WTC11 (cell line): Measurements from ENCODE around the gene PTGER3. TPM values are rescaled to one million over a fixed set of nuclear protein-coding genes. Genes with fewer than 3 reads are reported as not detected.

Experiments
- ATAC-seq: fragments of 200-7000 bp; cut with Tn5 transposase; 2 replicates; pipeline ENCODE4 v1.10.0; 2021; ENCODE audit warnings: mild to moderate bottlenecking, moderate library complexity
- CTCF ChIA-PET: fragments of 300-600 bp; sonication (Branson Sonifier 250); formaldehyde crosslinking; loops from one replicate; lab custom pipeline; 2021; ENCODE audit warnings: antibody characterized with exemption; lab: Charles Lee
- POLR2A ChIA-PET: fragments of 350-600 bp; sonication (Branson Sonifier 250); formaldehyde crosslinking; loops from one replicate; lab custom pipeline; 2021; ENCODE audit warnings: antibody characterized with exemption; lab: Charles Lee
- DNase-seq: peaks from one replicate; pipeline ENCODE4 v3.0.0; 2021; ENCODE audit warnings: low spot score
- H3K27ac Mint-ChIP-seq: 2 replicates; pipeline ENCODE4 v1.8.0; 2021; ENCODE audit warnings: mixed read lengths
- H3K27me3 Mint-ChIP-seq: 2 replicates; pipeline ENCODE4 v1.8.0; 2021; ENCODE audit warnings: low read depth, mild to moderate bottlenecking, moderate library complexity, mixed read lengths
- H3K36me3 Mint-ChIP-seq: 2 replicates; pipeline ENCODE4 v1.8.0; 2021; ENCODE audit warnings: mixed read lengths
- H3K4me1 Mint-ChIP-seq: 2 replicates; pipeline ENCODE4 v1.8.0; 2022; ENCODE audit warnings: mixed read lengths
- H3K4me3 Mint-ChIP-seq: 2 replicates; pipeline ENCODE4 v1.8.0; 2021; ENCODE audit warnings: mild to moderate bottlenecking, moderate library complexity, mixed read lengths
- H3K9me3 Mint-ChIP-seq: 2 replicates; pipeline ENCODE4 v1.8.0; 2021; ENCODE audit warnings: mixed read lengths
- AFF4 ChIP-seq: sonication (generic); formaldehyde crosslinking; IDR thresholded peaks from 2 replicates; pipeline ENCODE4 v1.8.1; 2023; ENCODE audit warnings: mild to moderate bottlenecking, missing genetic modification reagents, borderline replicate concordance
- ATF1 ChIP-seq: sonication (generic); formaldehyde crosslinking; IDR thresholded peaks from 2 replicates; pipeline ENCODE4 v1.8.1; 2023; ENCODE audit warnings: mild to moderate bottlenecking, moderate library complexity, missing genetic modification reagents
- CDX4 ChIP-seq: fragments of 250-450 bp; sonication (Bioruptor Pico); IDR thresholded peaks from 2 replicates; pipeline ENCODE4 v1.9.0; 2021; ENCODE audit warnings: moderate library complexity, mild to moderate bottlenecking, inconsistent platforms, borderline replicate concordance
- ESRRA ChIP-seq: sonication (generic); formaldehyde crosslinking; IDR thresholded peaks from 2 replicates; pipeline ENCODE4 v1.8.1; 2022; ENCODE audit warnings: mild to moderate bottlenecking, missing genetic modification reagents, borderline replicate concordance
- HMGA2 ChIP-seq: fragments of 250-450 bp; sonication (Bioruptor Pico); IDR thresholded peaks from 2 replicates; pipeline ENCODE4 v1.4.0; 2021; ENCODE audit warnings: mild to moderate bottlenecking, moderate library complexity
- NR2C2 ChIP-seq: sonication (generic); formaldehyde crosslinking; IDR thresholded peaks from 2 replicates; pipeline ENCODE4 v1.8.0; 2022; ENCODE audit warnings: mild to moderate bottlenecking, missing genetic modification reagents
- SMAD4 ChIP-seq: sonication (generic); formaldehyde crosslinking; IDR thresholded peaks from 2 replicates; pipeline ENCODE4 v1.8.0; 2022; ENCODE audit warnings: mild to moderate bottlenecking, missing genetic modification reagents
- SOX15 ChIP-seq: fragments of 250-450 bp; sonication (Bioruptor Pico); IDR thresholded peaks from 2 replicates; pipeline ENCODE4 v1.9.0; 2021; ENCODE audit warnings: mild to moderate bottlenecking
- STAT6 ChIP-seq: sonication (generic); formaldehyde crosslinking; conservative IDR thresholded peaks from 2 replicates; pipeline ENCODE4 v1.8.1; 2023; ENCODE audit warnings: mild to moderate bottlenecking, low read depth, missing genetic modification reagents, moderate library complexity
- USF2 ChIP-seq: sonication (generic); formaldehyde crosslinking; IDR thresholded peaks from 2 replicates; pipeline ENCODE4 v1.8.1; 2023; ENCODE audit warnings: mild to moderate bottlenecking, missing genetic modification reagents, moderate library complexity
- ZNF138 ChIP-seq: sonication (generic); formaldehyde crosslinking; conservative IDR thresholded peaks from 2 replicates; pipeline ENCODE4 v1.8.1; 2022; ENCODE audit warnings: mild to moderate bottlenecking, moderate library complexity, missing genetic modification reagents
- ZNF281 ChIP-seq: sonication (generic); formaldehyde crosslinking; IDR thresholded peaks from 2 replicates; pipeline ENCODE4 v1.8.0; 2023; ENCODE audit warnings: mild to moderate bottlenecking, missing genetic modification reagents
- ZNF512 ChIP-seq: sonication (generic); formaldehyde crosslinking; IDR thresholded peaks from 2 replicates; pipeline ENCODE4 v1.8.1; 2022; ENCODE audit warnings: missing genetic modification reagents, borderline replicate concordance
- ZSCAN18 ChIP-seq: fragments of 250-450 bp; sonication (Bioruptor Pico); IDR thresholded peaks from 2 replicates; pipeline ENCODE4 v2.1.2; 2022; ENCODE audit warnings: mild to moderate bottlenecking, moderate library complexity
- total RNA-seq: library from RNA; stranded (reverse); gene quantifications from 3 replicates; pipeline ENCODE4 v1.2.3, GENCODE V29; 2021
- TF ChIP-seq, protein P1 (sequence below): sonication (generic); formaldehyde crosslinking; IDR thresholded peaks from 2 replicates; pipeline ENCODE4 v1.8.1; 2022; ENCODE audit warnings: mild to moderate bottlenecking, moderate library complexity, missing genetic modification reagents
- TF ChIP-seq, protein P2 (sequence below): sonication (generic); formaldehyde crosslinking; IDR thresholded peaks from 2 replicates; pipeline ENCODE4 v1.8.0; 2022; ENCODE audit warnings: mild to moderate bottlenecking, missing genetic modification reagents

PTGER3 gene
- total RNA-seq, 1 experiment from 2014 or later = 0.50 TPM

DNA sequence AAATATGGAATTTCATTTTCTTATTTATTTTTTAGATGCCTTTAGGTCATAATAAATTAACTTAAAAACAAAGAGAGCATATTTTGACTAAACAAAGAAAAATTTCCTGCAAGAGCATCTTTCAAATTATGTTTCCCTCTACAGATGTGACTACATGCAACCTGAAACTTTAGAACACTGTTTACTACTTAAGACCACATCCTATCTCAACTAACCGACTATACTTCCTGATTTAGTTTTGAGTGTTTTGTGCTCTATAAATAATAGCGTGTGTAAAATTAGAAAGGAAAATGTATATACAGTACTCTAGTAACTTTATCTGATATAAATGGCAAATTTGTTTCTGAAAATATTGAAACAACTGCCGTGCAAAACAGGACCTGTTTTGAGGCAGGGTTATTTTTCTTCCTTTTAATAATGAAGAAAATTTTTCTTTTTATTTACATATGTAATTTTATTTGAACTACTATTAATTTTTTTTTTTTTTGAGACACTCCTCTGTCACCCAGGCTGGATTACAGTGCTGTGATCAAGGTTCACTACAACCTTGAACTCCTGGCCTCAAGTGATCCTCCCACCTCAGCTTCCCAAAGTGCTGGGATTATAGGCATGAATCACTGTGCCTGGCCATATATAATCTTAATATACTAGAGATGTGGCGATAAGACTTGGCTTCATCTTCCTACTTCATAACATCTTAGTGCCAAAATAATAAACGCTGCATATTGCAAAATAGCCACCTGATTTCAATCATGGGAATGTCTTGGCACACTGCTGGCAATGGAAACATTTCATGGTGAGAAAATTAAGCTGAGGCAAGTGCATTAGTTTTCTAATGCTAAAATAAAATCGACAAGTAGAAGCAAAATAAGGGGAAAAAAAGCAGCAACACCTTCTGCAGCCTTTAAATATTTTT lies 21.0 kb upstream of the PTGER3 start (continued):
- TF ChIP-seq ZNF281 (CRISPR knock-in tag) (no peak), HMGA2 (CRISPR knock-in tag) (no peak), CDX4 (no peak), ZNF138 (CRISPR knock-in tag) (no peak)
- TF ChIP-seq, protein P1, sequence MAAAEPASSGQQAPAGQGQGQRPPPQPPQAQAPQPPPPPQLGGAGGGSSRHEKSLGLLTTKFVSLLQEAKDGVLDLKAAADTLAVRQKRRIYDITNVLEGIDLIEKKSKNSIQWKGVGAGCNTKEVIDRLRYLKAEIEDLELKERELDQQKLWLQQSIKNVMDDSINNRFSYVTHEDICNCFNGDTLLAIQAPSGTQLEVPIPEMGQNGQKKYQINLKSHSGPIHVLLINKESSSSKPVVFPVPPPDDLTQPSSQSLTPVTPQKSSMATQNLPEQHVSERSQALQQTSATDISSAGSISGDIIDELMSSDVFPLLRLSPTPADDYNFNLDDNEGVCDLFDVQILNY (CRISPR knock-in tag) = no peak
- TF ChIP-seq, protein P2, sequence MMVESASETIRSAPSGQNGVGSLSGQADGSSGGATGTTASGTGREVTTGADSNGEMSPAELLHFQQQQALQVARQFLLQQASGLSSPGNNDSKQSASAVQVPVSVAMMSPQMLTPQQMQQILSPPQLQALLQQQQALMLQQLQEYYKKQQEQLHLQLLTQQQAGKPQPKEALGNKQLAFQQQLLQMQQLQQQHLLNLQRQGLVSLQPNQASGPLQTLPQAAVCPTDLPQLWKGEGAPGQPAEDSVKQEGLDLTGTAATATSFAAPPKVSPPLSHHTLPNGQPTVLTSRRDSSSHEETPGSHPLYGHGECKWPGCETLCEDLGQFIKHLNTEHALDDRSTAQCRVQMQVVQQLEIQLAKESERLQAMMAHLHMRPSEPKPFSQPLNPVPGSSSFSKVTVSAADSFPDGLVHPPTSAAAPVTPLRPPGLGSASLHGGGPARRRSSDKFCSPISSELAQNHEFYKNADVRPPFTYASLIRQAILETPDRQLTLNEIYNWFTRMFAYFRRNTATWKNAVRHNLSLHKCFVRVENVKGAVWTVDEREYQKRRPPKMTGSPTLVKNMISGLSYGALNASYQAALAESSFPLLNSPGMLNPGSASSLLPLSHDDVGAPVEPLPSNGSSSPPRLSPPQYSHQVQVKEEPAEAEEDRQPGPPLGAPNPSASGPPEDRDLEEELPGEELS (CRISPR knock-in tag) = no peak

DNA sequence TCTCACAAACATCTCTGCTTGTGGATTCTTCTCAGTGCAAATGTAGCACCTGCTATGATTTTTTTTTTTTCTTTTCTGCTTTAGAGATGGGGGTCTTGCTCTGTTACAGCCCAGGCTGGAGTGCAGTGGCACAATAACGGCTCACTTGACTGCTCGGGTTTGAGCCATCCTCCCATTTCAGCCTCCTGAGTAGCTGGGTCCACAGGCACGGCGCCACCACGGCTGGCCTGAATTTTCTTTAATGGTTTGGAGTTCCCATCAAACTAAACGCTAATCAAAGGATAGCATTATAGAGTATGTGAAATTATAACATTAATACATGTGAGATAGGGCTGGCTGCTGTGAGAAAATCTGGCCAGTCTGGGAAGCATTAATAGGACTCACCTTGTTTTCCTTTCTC lies 7.2 kb upstream of the PTGER3 start:
- Mint-ChIP-seq H3K4me3 (no peak overlapping the region), H3K27me3 (peaks cover 6% of the 10 kb centered on the region), H3K36me3 (peaks cover 8% of the 10 kb centered on the region), H3K4me1 (no peaks in the 10 kb centered on the region), H3K27ac (no peak overlapping the region), H3K9me3 (no peaks in the 10 kb centered on the region)
- ChIA-PET CTCF (interaction anchor here (1.1 kb wide), 1 partner anchor 369 kb away, joined by 4 read pairs; no protein-coding TSS in a partner anchor), POLR2A (interaction anchor here (0.8 kb wide), 1 partner anchor 9 kb away, joined by 3 read pairs; no protein-coding TSS in a partner anchor)
- no peak for ATAC-seq
- DNase-seq = no peak
- no peak for TF ChIP-seq SOX15
- no peak for TF ChIP-seq ZNF512 (CRISPR knock-in tag)
- no peak for TF ChIP-seq USF2 (CRISPR knock-in tag)
- TF ChIP-seq STAT6 = no peak
- TF ChIP-seq ZSCAN18 (CRISPR knock-in tag) = no peak
- TF ChIP-seq SMAD4 = no peak
- TF ChIP-seq ATF1 = no peak
- TF ChIP-seq NR2C2 = no peak
- no peak for TF ChIP-seq ESRRA
- TF ChIP-seq AFF4 (CRISPR knock-in tag) = no peak
